ENCODE results near the gene ADAMTS20.

- TF ChIP-seq CTCF (IDR thresholded peaks at IDR 0.05) = no peak
- no peak for TF ChIP-seq POLR2A (IDR thresholded peaks at IDR 0.05)
- TF ChIP-seq EP300 (IDR thresholded peaks at IDR 0.05) = no peak
Measured at GRCh38 chr12:43436597-43436996, 115.4 kb downstream of the ADAMTS20 start.
